PC-3 (cell line): ENCODE measurements around the gene SPNS1.

ENCODE experiments used
- EZH2 ChIP-seq: fragments of 300-600 bp; sonication (generic); IDR thresholded peaks from one replicate; pipeline ENCODE4 v1.6.1; 2017; ENCODE audit warnings: antibody characterized with exemption, mild to moderate bottlenecking, low read length; ENCODE audit not compliant: unreplicated experiment
- TF ChIP-seq, protein P1 (sequence below): fragments of 300-600 bp; sonication (generic); conservative IDR thresholded peaks from 2 replicates; pipeline ENCODE4 v1.5.1; 2017; ENCODE audit warnings: antibody characterized with exemption, low read depth, mild to moderate bottlenecking, low read length

GRCh38 chr16:28925386-28926228 is 49.0 kb upstream of the SPNS1 start:
- TF ChIP-seq, protein P1, sequence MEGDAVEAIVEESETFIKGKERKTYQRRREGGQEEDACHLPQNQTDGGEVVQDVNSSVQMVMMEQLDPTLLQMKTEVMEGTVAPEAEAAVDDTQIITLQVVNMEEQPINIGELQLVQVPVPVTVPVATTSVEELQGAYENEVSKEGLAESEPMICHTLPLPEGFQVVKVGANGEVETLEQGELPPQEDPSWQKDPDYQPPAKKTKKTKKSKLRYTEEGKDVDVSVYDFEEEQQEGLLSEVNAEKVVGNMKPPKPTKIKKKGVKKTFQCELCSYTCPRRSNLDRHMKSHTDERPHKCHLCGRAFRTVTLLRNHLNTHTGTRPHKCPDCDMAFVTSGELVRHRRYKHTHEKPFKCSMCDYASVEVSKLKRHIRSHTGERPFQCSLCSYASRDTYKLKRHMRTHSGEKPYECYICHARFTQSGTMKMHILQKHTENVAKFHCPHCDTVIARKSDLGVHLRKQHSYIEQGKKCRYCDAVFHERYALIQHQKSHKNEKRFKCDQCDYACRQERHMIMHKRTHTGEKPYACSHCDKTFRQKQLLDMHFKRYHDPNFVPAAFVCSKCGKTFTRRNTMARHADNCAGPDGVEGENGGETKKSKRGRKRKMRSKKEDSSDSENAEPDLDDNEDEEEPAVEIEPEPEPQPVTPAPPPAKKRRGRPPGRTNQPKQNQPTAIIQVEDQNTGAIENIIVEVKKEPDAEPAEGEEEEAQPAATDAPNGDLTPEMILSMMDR: no peak
- no peak for TF ChIP-seq EZH2
